ENCODE results near the gene KY. TPM values are rescaled to one million over a fixed set of nuclear protein-coding genes. Genes with fewer than 3 reads are reported as not detected.

KY gene
- total and polyA plus RNA-seq, 2 experiments from 2014 or later = not detected

- Histone ChIP-seq H2AFZ (no peak overlapping the region), H3K79me2 (replicated peaks; ENCODE audit: insufficient read depth) (no peaks in the 10 kb centered on the region), H4K20me1 (replicated peaks; ENCODE audit: insufficient read depth) (no peaks in the 10 kb centered on the region), H3K4me3 (no peak overlapping the region), H3K4me2 (no peak overlapping the region), H3K27me3 (ENCODE audit: insufficient read depth) (no peaks in the 10 kb centered on the region), H3K4me1 (ENCODE audit: insufficient read depth) (no peaks in the 10 kb centered on the region), H3K27ac (ENCODE audit: low read depth) (no peak overlapping the region), H3K9me2 (ENCODE audit: insufficient read depth) (0 out of 2 replicates have a peak, but pooled peaks cover 10% of the 10 kb centered on the region), H3F3A (replicated peaks; ENCODE audit: low read depth) (no peaks in the 10 kb centered on the region), H3K36me3 (ENCODE audit: insufficient read depth) (no peaks in the 10 kb centered on the region)
- Mint-ChIP-seq H3K27me3 (ENCODE audit: insufficient read depth, low read depth, poor library complexity) (peaks cover 5% of the 10 kb centered on the region), H3K27ac (no peak overlapping the region), H3K9me3 (peaks cover 14% of the 10 kb centered on the region), H3K4me3 (no peak overlapping the region), H3K36me3 (ENCODE audit: low read depth) (peaks cover 10% of the 10 kb centered on the region; the same call in 2 of the 3 replicates), H3K4me1 (no peaks in the 10 kb centered on the region; the same call in 2 of the 3 replicates)
- ATAC-seq (no peak), DNase-seq (ENCODE audit: low spot score) (no peak)
- TF ChIP-seq CREB1 (CRISPR knock-in tag; IDR thresholded peaks at IDR 0.05; ENCODE audit: low read depth) = no peak
- no peak for TF ChIP-seq ZNF114 (CRISPR knock-in tag; IDR thresholded peaks at IDR 0.05)
- no peak for TF ChIP-seq POLR2AphosphoS5 (IDR thresholded peaks at IDR 0.05; ENCODE audit: low read depth)
- no peak for TF ChIP-seq REST (IDR thresholded peaks at IDR 0.05; ENCODE audit: unreplicated experiment)
Measured at GRCh38 chr3:134628884-134629283, 21.9 kb downstream of the KY start.

- H3K4me2 ChIP-seq = no peak overlapping the region
- DNase-seq (ENCODE audit: low spot score) (no peak), ATAC-seq (no peak)
- no peak overlapping the region for H2AFZ ChIP-seq
- H3K4me1 ChIP-seq (ENCODE audit: insufficient read depth) = no peaks in the 10 kb centered on the region
- no peak overlapping the region for H3K4me3 ChIP-seq
- H3K36me3 ChIP-seq (ENCODE audit: insufficient read depth) = no peaks in the 10 kb centered on the region
- Mint-ChIP-seq H3K36me3 (ENCODE audit: low read depth) (peaks cover 10% of the 10 kb centered on the region; the same call in 2 of the 3 replicates), H3K4me3 (no peak overlapping the region), H3K27ac (no peak overlapping the region), H3K4me1 (no peaks in the 10 kb centered on the region; the same call in 2 of the 3 replicates), H3K27me3 (ENCODE audit: insufficient read depth, low read depth, poor library complexity) (peaks cover 5% of the 10 kb centered on the region), H3K9me3 (peaks cover 14% of the 10 kb centered on the region)
- H3K27ac ChIP-seq (ENCODE audit: low read depth) = no peak overlapping the region
- H3K27me3 ChIP-seq (ENCODE audit: insufficient read depth) = no peaks in the 10 kb centered on the region
- H3K79me2 ChIP-seq (replicated peaks; ENCODE audit: insufficient read depth) = no peaks in the 10 kb centered on the region
- H3K9me2 ChIP-seq (ENCODE audit: insufficient read depth) = 0 out of 2 replicates have a peak, but pooled peaks cover 10% of the 10 kb centered on the region
- H3F3A ChIP-seq (replicated peaks; ENCODE audit: low read depth) = no peaks in the 10 kb centered on the region
- no peaks in the 10 kb centered on the region for H4K20me1 ChIP-seq (replicated peaks; ENCODE audit: insufficient read depth)
- TF ChIP-seq ETS1 (IDR thresholded peaks at IDR 0.05) = no peak
- TF ChIP-seq EZH2 (IDR thresholded peaks at IDR 0.05; ENCODE audit: low read depth, unreplicated experiment) = no peak
- no peak for TF ChIP-seq POLR2AphosphoS5 (IDR thresholded peaks at IDR 0.05; ENCODE audit: low read depth)
- TF ChIP-seq ZNF114 (CRISPR knock-in tag; IDR thresholded peaks at IDR 0.05) = no peak
- TF ChIP-seq ZNF462 (CRISPR knock-in tag; IDR thresholded peaks at IDR 0.05) = no peak
- TF ChIP-seq CTCF (conservative IDR thresholded peaks at IDR 0.05; ENCODE audit: low read depth in 2 of 2) = no peak
- TF ChIP-seq CREB1 (CRISPR knock-in tag; IDR thresholded peaks at IDR 0.05; ENCODE audit: low read depth) = no peak
- no peak for TF ChIP-seq JUNB (IDR thresholded peaks at IDR 0.05; ENCODE audit: unreplicated experiment)
Measured at GRCh38 chr3:134627831-134628230, 23.0 kb downstream of the KY start.

Data from GM23338 (cell line).